SK-N-SH (cell line): ENCODE data around the gene SLC16A10. TPM values are rescaled to one million over a fixed set of nuclear protein-coding genes. Genes with fewer than 3 reads are reported as not detected.
A peak's percentile ranks its signal among the peaks of the same experiment; 100 is the strongest.

Experiments used
- CTCF ChIA-PET: fragments of 300-600, 350-600 bp; formaldehyde crosslinking; extraction: SDS; loops from one replicate; lab custom pipeline; 2021; lab: Yijun Ruan, JAX
- POLR2A ChIA-PET: fragments of 350-600 bp; sonication (Branson Sonifier 250); formaldehyde crosslinking; extraction: SDS; loops from one replicate; lab custom pipeline; 2020; ENCODE audit warnings: antibody characterized with exemption, inconsistent platforms; lab: Yijun Ruan, JAX
- DNase-seq: peaks from one replicate; pipeline ENCODE4 v3.0.0; 2012
- H2AFZ ChIP-seq: fragments of 200-600 bp; sonication (generic); 2 replicates; pipeline ENCODE4 v1.8.1; 2016; ENCODE audit warnings: antibody characterized with exemption, mild to moderate bottlenecking, low read depth
- H3F3A ChIP-seq: fragments of 200-600 bp; sonication (generic); replicated peaks from 2 replicates; pipeline ENCODE3; 2016; ENCODE audit warnings: antibody characterized with exemption, mild to moderate bottlenecking; ENCODE audit not compliant: insufficient read depth
- H3K27ac ChIP-seq, 2 experiments: fragments of 200-500 bp in 1 of 2; fragments of 200-600 bp in 1 of 2; sonication (Bioruptor generic) in 1 of 2; sonication (generic), shearing (Covaris generic) in 1 of 2; 2 replicates each; pipeline versions ENCODE4 v1.5.1 to v1.6.1; 2014 to 2016; ENCODE audit warnings: low read depth in 2 of 2, inconsistent platforms in 1 of 2, low read length in 1 of 2, mild to moderate bottlenecking in 1 of 2, mixed read lengths in 1 of 2
- H3K27me3 ChIP-seq: fragments of 200-600 bp; sonication (generic), shearing (Covaris generic); 2 replicates; pipeline ENCODE4 v1.6.1; 2016; ENCODE audit warnings: mixed run types; ENCODE audit not compliant: insufficient read depth
- H3K36me3 ChIP-seq, 2 experiments: fragments of 200-500 bp in 1 of 2; fragments of 200-600 bp in 1 of 2; sonication (Bioruptor generic) in 1 of 2; sonication (generic) in 1 of 2; replicated peaks in 1 of 2; 2 replicates each; pipeline versions ENCODE3 to v1.5.1; 2014 to 2016; ENCODE audit warnings: low read length in 1 of 2, mild to moderate bottlenecking in 1 of 2; ENCODE audit not compliant: insufficient read depth in 2 of 2, control insufficient read depth in 1 of 2
- H3K4me1 ChIP-seq, 2 experiments: fragments of 200-500 bp in 1 of 2; fragments of 200-600 bp in 1 of 2; sonication (Bioruptor generic) in 1 of 2; sonication (generic), shearing (Covaris generic) in 1 of 2; 2 replicates each; pipeline versions ENCODE4 v1.5.1 to v1.6.1; 2014 to 2016; ENCODE audit warnings: low read depth in 1 of 2, low read length in 1 of 2, mixed run types in 1 of 2; ENCODE audit not compliant: insufficient read depth in 2 of 2, control insufficient read depth in 1 of 2
- H3K4me2 ChIP-seq: fragments of 200-600 bp; sonication (generic), shearing (Covaris generic); 2 replicates; pipeline ENCODE4 v1.6.1; 2017; ENCODE audit warnings: mixed run types
- H3K4me3 ChIP-seq, 2 experiments: fragments of 200-500 bp in 1 of 2; fragments of 200-600 bp in 1 of 2; sonication (Bioruptor generic) in 1 of 2; sonication (generic), shearing (Covaris generic) in 1 of 2; 2 replicates each; pipeline versions ENCODE4 v1.5.1 to v1.8.1; 2014 to 2016; ENCODE audit warnings: low read depth in 2 of 2, inconsistent platforms in 1 of 2, low read length in 1 of 2, mild to moderate bottlenecking in 1 of 2, mixed read lengths in 1 of 2, moderate library complexity in 1 of 2
- H3K79me2 ChIP-seq: fragments of 200-600 bp; sonication (generic); 2 replicates; pipeline ENCODE4 v1.8.1; 2017; ENCODE audit warnings: mild to moderate bottlenecking; ENCODE audit not compliant: insufficient read depth
- H3K9ac ChIP-seq: fragments of 200-600 bp; sonication (generic); 2 replicates; pipeline ENCODE4 v1.6.1; 2017; ENCODE audit warnings: mixed run types
- H3K9me2 ChIP-seq: fragments of 200-600 bp; sonication (generic); 2 replicates; pipeline ENCODE4 v1.6.1; 2017; ENCODE audit warnings: mixed run types
- H3K9me3 ChIP-seq: fragments of 200-600 bp; sonication (generic); 2 replicates; pipeline ENCODE4 v1.6.1; 2017; ENCODE audit warnings: mixed run types, mild to moderate bottlenecking, moderate library complexity
- H4K20me1 ChIP-seq: fragments of 200-600 bp; sonication (generic); 2 replicates; pipeline ENCODE4 v1.6.1; 2017; ENCODE audit warnings: mild to moderate bottlenecking, mixed run types; ENCODE audit not compliant: insufficient read depth
- GATA2 ChIP-seq: sonication (generic); formaldehyde crosslinking; IDR thresholded peaks from 2 replicates; pipeline ENCODE4 v1.5.0; 2020; ENCODE audit warnings: mild to moderate bottlenecking, missing genetic modification reagents
- MEF2A ChIP-seq: IDR thresholded peaks from 2 replicates; pipeline ENCODE4 v1.4.0; 2012; ENCODE audit warnings: low read depth, borderline replicate concordance
- NFIC ChIP-seq: IDR thresholded peaks from 2 replicates; pipeline ENCODE4 v1.4.0; 2012; ENCODE audit warnings: borderline replicate concordance
- NRF1 ChIP-seq: IDR thresholded peaks from 2 replicates; pipeline ENCODE4 v1.6.1; 2012; ENCODE audit warnings: low read depth, mild to moderate bottlenecking, low read length
- POLR2AphosphoS5 ChIP-seq: IDR thresholded peaks from 2 replicates; pipeline ENCODE4 v1.6.1; 2012; ENCODE audit warnings: low read depth, low read length
- RAD21 ChIP-seq: IDR thresholded peaks from 2 replicates; pipeline ENCODE4 v1.6.1; 2012; ENCODE audit warnings: mild to moderate bottlenecking, low read length
- RCOR1 ChIP-seq: fragments of 150-350 bp; IDR thresholded peaks from 2 replicates; pipeline ENCODE4 v1.6.1; 2017; ENCODE audit warnings: antibody characterized with exemption, low read length
- SIN3A ChIP-seq: IDR thresholded peaks from 2 replicates; pipeline ENCODE4 v1.6.1; 2012; ENCODE audit warnings: low read depth, mild to moderate bottlenecking, low read length, moderate library complexity, borderline replicate concordance
- TCF12 ChIP-seq: IDR thresholded peaks from 2 replicates; pipeline ENCODE4 v1.4.0; 2012
- YY1 ChIP-seq: IDR thresholded peaks from 2 replicates; pipeline ENCODE4 v1.4.0; 2012; ENCODE audit warnings: low read depth, mild to moderate bottlenecking
- WGBS: methylation state at CpG from one replicate; pipeline ENCODE4 v1.1.6; 2017; ENCODE audit warnings: low lambda C conversion rate; 5-methylcytosine and 5-hydroxymethylcytosine counted together
- polyA plus RNA-seq, 3 experiments: library from polyadenylated mRNA; depleted of rRNA; stranded (reverse); fragments of >200 nt; gene quantifications; 2 replicates each; pipeline ENCODE4 v1.2.3, GENCODE V29; 2012
- TF ChIP-seq, protein P1 (sequence below): IDR thresholded peaks from 2 replicates; pipeline ENCODE4 v1.4.0; 2012; ENCODE audit warnings: low read depth, borderline replicate concordance
- TF ChIP-seq, protein P2 (sequence below): fragments of 150-350 bp; IDR thresholded peaks from 2 replicates; pipeline ENCODE4 v1.6.1; 2016; ENCODE audit warnings: mild to moderate bottlenecking, low read depth, low read length
- TF ChIP-seq, protein P3 (sequence below): IDR thresholded peaks from 2 replicates; pipeline ENCODE4; 2012

The SLC16A10 gene
- polyA plus RNA-seq, 1 of the 3 experiments (the other 2 are of a cell fraction), result 0.12 TPM

DNA sequence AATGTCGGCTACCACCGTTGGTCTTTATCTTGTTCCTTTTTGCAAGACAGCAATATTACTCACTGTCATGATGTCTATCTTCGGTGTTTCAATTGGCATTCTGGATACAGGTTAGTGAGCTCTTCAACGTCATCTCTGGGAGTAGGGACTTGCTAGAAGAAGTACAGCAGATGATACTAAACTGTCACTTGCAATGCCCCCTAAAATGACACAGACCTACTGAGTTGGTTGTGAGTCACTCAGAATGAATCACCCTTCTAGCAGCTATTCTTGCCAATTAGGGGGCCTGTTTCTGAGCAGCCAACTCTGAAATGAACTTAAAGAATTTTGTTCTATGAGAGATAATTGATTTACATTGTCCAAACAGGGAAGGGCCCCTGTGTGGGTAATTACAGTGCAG is 176.5 kb downstream of the SLC16A10 start (continued):
- TF ChIP-seq GATA2 (CRISPR knock-in tag) (no peak), NFIC (peak; percentile 88), TCF12 (peak; percentile 99), NRF1 (no peak), RCOR1 (no peak), RAD21 (no peak)
- TF ChIP-seq, protein P1, sequence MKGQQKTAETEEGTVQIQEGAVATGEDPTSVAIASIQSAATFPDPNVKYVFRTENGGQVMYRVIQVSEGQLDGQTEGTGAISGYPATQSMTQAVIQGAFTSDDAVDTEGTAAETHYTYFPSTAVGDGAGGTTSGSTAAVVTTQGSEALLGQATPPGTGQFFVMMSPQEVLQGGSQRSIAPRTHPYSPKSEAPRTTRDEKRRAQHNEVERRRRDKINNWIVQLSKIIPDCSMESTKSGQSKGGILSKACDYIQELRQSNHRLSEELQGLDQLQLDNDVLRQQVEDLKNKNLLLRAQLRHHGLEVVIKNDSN, result no peak
- TF ChIP-seq, protein P2, sequence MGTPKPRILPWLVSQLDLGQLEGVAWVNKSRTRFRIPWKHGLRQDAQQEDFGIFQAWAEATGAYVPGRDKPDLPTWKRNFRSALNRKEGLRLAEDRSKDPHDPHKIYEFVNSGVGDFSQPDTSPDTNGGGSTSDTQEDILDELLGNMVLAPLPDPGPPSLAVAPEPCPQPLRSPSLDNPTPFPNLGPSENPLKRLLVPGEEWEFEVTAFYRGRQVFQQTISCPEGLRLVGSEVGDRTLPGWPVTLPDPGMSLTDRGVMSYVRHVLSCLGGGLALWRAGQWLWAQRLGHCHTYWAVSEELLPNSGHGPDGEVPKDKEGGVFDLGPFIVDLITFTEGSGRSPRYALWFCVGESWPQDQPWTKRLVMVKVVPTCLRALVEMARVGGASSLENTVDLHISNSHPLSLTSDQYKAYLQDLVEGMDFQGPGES, result no peak

DNA sequence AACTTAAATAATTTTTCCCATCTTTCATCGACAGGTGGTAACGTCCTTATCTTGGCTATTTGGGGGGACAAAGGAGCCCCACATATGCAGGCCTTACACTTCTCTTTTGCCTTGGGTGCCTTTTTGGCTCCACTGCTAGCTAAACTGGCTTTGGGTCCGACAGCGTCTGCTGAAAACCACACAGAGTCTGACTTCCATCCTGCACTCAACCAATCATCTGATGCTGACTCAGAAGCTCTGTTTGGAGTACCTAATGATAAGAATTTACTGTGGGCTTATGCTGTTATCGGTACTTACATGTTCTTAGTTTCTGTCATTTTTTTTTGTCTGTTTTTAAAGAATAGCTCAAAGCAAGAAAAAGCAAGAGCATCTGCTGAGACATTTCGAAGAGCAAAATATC is 178.5 kb downstream of the SLC16A10 start:
- no peaks in the 10 kb centered on the region for H3K9me2 ChIP-seq
- peaks cover 68% of the 10 kb centered on the region for H3K79me2 ChIP-seq
- H3K9me3 ChIP-seq, result no peaks in the 10 kb centered on the region
- peaks cover 32 to 34% of the 10 kb centered on the region in 2 experiments for H3K36me3 ChIP-seq
- ChIA-PET CTCF (no interaction called here), POLR2A (no interaction called here)
- TF ChIP-seq POLR2AphosphoS5 (no peak), MEF2A (no peak)
- TF ChIP-seq, protein P3, sequence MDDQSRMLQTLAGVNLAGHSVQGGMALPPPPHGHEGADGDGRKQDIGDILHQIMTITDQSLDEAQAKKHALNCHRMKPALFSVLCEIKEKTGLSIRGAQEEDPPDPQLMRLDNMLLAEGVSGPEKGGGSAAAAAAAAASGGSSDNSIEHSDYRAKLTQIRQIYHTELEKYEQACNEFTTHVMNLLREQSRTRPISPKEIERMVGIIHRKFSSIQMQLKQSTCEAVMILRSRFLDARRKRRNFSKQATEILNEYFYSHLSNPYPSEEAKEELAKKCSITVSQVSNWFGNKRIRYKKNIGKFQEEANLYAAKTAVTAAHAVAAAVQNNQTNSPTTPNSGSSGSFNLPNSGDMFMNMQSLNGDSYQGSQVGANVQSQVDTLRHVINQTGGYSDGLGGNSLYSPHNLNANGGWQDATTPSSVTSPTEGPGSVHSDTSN, result peak; percentile 5; the same call in 1 of the 2 replicates
- no peak overlapping the region for H3K4me3 ChIP-seq
- no peak overlapping the region for H3K27ac ChIP-seq
- H3K27me3 ChIP-seq, result no peaks in the 10 kb centered on the region
- WGBS, result 54% methylated on average over 6 of the region's 6 CpGs
- no peak for DNase-seq
- H3K9ac ChIP-seq, result no peak overlapping the region
- no peak overlapping the region for H3K4me2 ChIP-seq
- H2AFZ ChIP-seq, result no peak overlapping the region
- peaks cover 14% of the 10 kb centered on the region for H3F3A ChIP-seq
- H3K4me1 ChIP-seq, result peaks cover under 1 to 6% of the 10 kb centered on the region in 2 experiments
- H4K20me1 ChIP-seq, result no peaks in the 10 kb centered on the region; the same call in 1 of the 2 replicates

DNA sequence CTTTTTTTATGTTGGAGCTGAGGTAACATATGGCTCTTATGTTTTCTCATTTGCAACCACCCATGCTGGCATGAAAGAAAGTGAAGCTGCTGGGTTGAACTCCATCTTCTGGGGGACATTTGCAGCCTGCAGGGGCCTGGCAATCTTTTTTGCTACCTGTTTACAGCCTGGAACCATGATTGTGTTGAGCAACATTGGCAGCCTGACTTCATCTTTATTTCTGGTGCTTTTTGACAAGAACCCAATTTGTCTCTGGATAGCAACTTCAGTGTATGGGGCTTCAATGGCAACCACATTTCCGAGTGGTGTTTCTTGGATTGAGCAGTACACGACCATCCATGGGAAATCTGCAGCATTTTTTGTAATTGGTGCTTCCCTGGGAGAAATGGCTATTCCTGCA is 179.0 kb downstream of the SLC16A10 start:
- no peak overlapping the region for H2AFZ ChIP-seq
- H3K9me2 ChIP-seq, result no peaks in the 10 kb centered on the region
- peaks cover 32 to 34% of the 10 kb centered on the region in 2 experiments for H3K36me3 ChIP-seq
- ChIA-PET CTCF (interaction anchor here (0.6 to 1.1 kb wide), 2 partner anchors 17 to 491 kb away, joined by 3 read pairs; no protein-coding TSS in a partner anchor), POLR2A (no interaction called here)
- H3K79me2 ChIP-seq, result peaks cover 64% of the 10 kb centered on the region
- no peak overlapping the region for H3K9ac ChIP-seq
- no peak overlapping the region for H3K4me2 ChIP-seq
- H3K4me3 ChIP-seq, result no peak overlapping the region
- H4K20me1 ChIP-seq, result no peaks in the 10 kb centered on the region; the same call in 1 of the 2 replicates
- peaks cover 14% of the 10 kb centered on the region for H3F3A ChIP-seq
- 89% methylated on average over 2 of the region's 2 CpGs for WGBS
- no peaks in the 10 kb centered on the region for H3K27me3 ChIP-seq
- no peak for DNase-seq
- no peaks in the 10 kb centered on the region for H3K9me3 ChIP-seq
- peaks cover 0 to 6% of the 10 kb centered on the region in 2 experiments; a peak in 3 of 4 replicates for H3K4me1 ChIP-seq
- H3K27ac ChIP-seq, result no peak overlapping the region
- TF ChIP-seq YY1, result no peak
- TF ChIP-seq SIN3A, result no peak
- TF ChIP-seq, all 33 proteins: peak for 0
